ENCODE results near the gene PIP5K1B.

GRCh38 chr9:68867066-68867465, 162.0 kb downstream of the PIP5K1B start:
- TF ChIP-seq CTCF (IDR thresholded peaks at IDR 0.05), result no peak
- no peak for TF ChIP-seq POLR2A (IDR thresholded peaks at IDR 0.05)

All from sigmoid colon (tissue), 3 donors.